Endometrial microvascular endothelial cells (primary cell): ENCODE measurements around the gene CFAP221. TPM values are rescaled to one million over a fixed set of nuclear protein-coding genes. Genes with fewer than 3 reads are reported as not detected.

ENCODE experiments used
- total RNA-seq: library from RNA; depleted of rRNA; stranded (reverse); fragments of >200 nt; gene quantifications from one replicate; pipeline ENCODE4 v1.2.3, GENCODE V29; 2015; ENCODE audit errors: inconsistent ontology term

CFAP221 gene
- total RNA-seq, 1 donor from 2014 or later, result not detected

Other genes with a start within 250 kb of the CFAP221 start
- 11.4 TPM for gene C2orf76, start 177.6 kb upstream of the CFAP221 start, total RNA-seq
- gene DBI, start 177.5 kb upstream of the CFAP221 start, total RNA-seq, result 102 TPM
- gene TMEM37, start 112.6 kb upstream of the CFAP221 start, total RNA-seq, result 0.74 TPM
- not detected for gene SCTR, start 20.0 kb upstream of the CFAP221 start, total RNA-seq
- 16.5 TPM for gene TMEM177, start 134.8 kb downstream of the CFAP221 start, total RNA-seq
- 22.8 TPM for gene PTPN4, start 215.5 kb downstream of the CFAP221 start, total RNA-seq